Activated T-cell treated with anti-CD3 and anti-CD28 coated beads, Interleukin-2, amount 50 U/mL, for 72 hours (primary cell): Measurements from ENCODE around the gene ATL2. TPM values are rescaled to one million over a fixed set of nuclear protein-coding genes. Genes with fewer than 3 reads are reported as not detected.
A peak's percentile ranks its signal among the peaks of the same experiment; 100 is the strongest.
"Not testable (repeated sequence)": the region's sequence is repeated elsewhere in the genome, so short reads cannot be mapped to it uniquely, and the experiment has no call there.

Experiments used
- ATAC-seq, 2 donors: fragments of 150-1000 bp; cut with Tn5 transposase; replicated peaks in 1 of 2; 2 replicates each; pipeline ENCODE4 v1.10.0; 2021; ENCODE audit warnings: moderate library complexity in 2 of 2, mild to moderate bottlenecking in 1 of 2
- DNase-seq, 2 donors: peaks; one replicate each; pipeline ENCODE4 v3.0.0; 2021 to 2022; ENCODE audit warnings: mixed read lengths in 1 of 2
- H3K27ac Mint-ChIP-seq: one replicate; pipeline ENCODE4 v1.8.0; 2022; ENCODE audit warnings: mild to moderate bottlenecking, moderate library complexity, mixed read lengths
- H3K27me3 Mint-ChIP-seq: one replicate; pipeline ENCODE4 v1.8.0; 2022; ENCODE audit warnings: low read depth, mixed read lengths
- H3K36me3 Mint-ChIP-seq, 2 donors: one replicate each; pipeline ENCODE4 v1.8.0; 2022; ENCODE audit warnings: mixed read lengths in 2 of 2, mild to moderate bottlenecking in 1 of 2; ENCODE audit not compliant: insufficient read depth in 2 of 2
- H3K4me1 Mint-ChIP-seq: one replicate; pipeline ENCODE4 v1.8.0; 2022; ENCODE audit warnings: low read depth, mixed read lengths
- H3K4me3 Mint-ChIP-seq, 2 donors: one replicate each; pipeline ENCODE4 v1.8.0; 2022; ENCODE audit warnings: mild to moderate bottlenecking in 2 of 2, mixed read lengths in 2 of 2, moderate library complexity in 2 of 2
- H3K9me3 Mint-ChIP-seq, 2 donors: one replicate each; pipeline ENCODE4 v1.8.0; 2022; ENCODE audit warnings: mixed read lengths in 2 of 2
- total RNA-seq, 2 donors: library from RNA; stranded (reverse); gene quantifications; one replicate each; pipeline ENCODE4 v1.2.3, GENCODE V29; 2022

The ATL2 gene
- total RNA-seq: 10 to 100 TPM; 55.0 to 63.5 TPM

DNA sequence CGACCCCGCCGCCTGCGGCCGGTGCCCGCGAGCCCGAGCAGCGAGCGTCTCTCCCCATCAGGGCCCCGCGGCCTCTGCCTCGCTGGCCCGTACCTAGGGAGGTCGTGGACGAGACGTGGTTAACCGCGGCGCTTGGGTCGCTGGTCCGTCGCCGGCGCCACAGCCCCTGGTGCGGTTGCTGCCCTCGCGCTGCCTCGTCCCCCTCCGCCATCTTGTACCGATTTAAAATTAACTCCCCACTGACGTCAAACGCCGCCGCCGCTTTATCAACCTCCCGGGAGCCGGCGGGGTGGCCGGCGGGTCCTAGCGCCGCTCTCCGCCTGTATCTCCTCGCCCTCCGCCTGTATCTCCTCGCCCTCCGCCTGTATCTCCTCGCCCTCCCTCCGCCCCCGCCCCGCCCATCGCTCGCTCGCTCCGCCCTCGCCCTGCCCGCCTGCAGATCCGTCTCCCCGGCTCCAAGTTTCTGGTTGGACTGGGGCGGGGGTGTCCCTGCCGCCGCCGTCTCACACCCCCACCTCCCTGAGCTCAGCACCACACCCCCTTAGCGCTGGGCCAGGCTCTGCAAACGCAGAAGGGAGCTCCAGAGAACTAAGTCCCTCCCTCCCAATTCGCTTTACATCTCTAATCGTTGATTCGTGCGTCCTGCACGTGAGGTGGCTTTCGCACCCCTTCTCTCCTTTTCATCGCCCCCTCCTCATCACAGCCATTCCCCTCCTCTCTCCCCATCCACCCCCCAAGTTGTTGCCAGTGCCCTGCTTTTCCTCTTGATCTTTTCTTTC is at the start of gene ATL2:
Gene ATL2 (minus strand): TSS at position 224 of the 779 bp plus-strand sequence. CDS start 13 bp downstream, at position 211.
- H3K4me1 Mint-ChIP-seq: peaks cover 65% of the 10 kb centered on the region
- H3K27ac Mint-ChIP-seq: peak within 1 kb of the TSS; percentile 91
- H3K27me3 Mint-ChIP-seq: no peaks in the 10 kb centered on the region
- no peaks in the 10 kb centered on the region for H3K9me3 Mint-ChIP-seq
- ATAC-seq: peak; percentile 91 to 92
- H3K4me3 Mint-ChIP-seq: peak within 1 kb of the TSS; percentile 94 to 96
- H3K36me3 Mint-ChIP-seq: peaks cover 0 to 7% of the 10 kb centered on the region in 2 donors
- DNase-seq: peak; percentile 93 to 95

- Mint-ChIP-seq H3K36me3 (peaks cover 0 to 3% of the 10 kb centered on the region in 2 donors), H3K9me3 (no peaks in the 10 kb centered on the region), H3K27me3 (no peaks in the 10 kb centered on the region), H3K4me3 (no peak overlapping the region), H3K4me1 (no peaks in the 10 kb centered on the region), H3K27ac (no peak overlapping the region)
- DNase-seq: no peak
- ATAC-seq: no peak
Observed at GRCh38 chr2:38423763-38424162, 46.7 kb upstream of the ATL2 start.

DNA sequence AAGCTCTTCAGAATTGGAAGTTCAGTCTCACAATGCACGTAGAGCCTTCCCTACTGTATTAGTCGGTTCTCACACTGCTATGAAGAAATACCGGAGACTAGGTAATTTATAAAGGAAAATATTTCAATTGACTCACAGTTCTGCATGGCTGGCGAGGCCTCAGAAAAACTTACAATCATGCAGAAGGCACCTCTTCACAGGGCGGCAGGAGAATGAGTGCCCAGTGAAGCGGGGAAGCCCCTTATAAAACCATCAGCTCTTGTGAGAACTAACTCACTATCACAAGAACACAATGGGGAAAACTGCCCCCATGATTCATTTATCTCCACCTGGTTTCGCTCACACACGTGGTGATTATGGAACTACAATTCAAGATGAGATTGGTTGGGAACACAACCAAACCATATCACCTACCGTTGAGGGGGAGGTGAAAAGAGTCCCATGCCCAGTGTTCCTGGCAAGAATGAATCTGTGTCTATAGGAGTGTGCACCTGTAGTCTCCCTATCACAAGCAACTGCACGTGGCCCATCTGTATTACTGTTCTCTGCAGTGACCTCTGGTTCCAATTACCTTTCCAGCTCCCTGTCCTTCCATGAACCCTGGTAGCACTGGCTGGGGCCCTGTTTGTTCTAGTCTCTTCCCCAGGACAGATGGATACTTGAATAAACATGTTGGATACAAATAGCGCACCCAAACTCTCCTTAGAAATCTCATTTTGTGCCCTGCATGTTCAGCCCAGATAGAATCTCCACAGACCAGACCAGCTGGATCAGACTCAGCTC is 44.4 kb upstream of the ATL2 start:
- H3K9me3 Mint-ChIP-seq: no peaks in the 10 kb centered on the region
- H3K27ac Mint-ChIP-seq: no peak overlapping the region
- no peaks in the 10 kb centered on the region for H3K27me3 Mint-ChIP-seq
- DNase-seq (no peak), ATAC-seq (no peak)
- no peak overlapping the region for H3K4me3 Mint-ChIP-seq
- no peaks in the 10 kb centered on the region for H3K4me1 Mint-ChIP-seq
- peaks cover 0 to 3% of the 10 kb centered on the region in 2 donors for H3K36me3 Mint-ChIP-seq

DNA sequence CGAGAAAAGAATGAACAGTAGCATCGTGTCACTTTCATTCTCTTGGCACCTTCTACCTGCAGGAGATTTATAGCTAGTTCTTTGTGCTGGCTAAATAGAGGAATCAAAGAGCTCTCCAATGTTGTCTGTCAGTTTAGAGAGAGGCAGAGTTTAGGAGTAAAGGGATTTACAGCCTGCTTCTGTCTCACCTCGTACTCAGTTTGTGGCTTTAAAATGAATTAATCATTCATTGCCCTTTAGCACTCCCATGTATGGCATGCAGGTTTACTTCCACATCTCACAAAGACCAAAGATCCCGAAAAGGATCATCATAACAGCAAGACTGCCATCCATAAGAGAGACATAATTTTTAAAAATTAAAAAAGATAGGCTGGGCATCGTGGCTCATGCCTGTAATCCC is 42.4 kb upstream of the ATL2 start:
- Mint-ChIP-seq H3K4me1 (no peaks in the 10 kb centered on the region), H3K36me3 (peaks cover 0 to 3% of the 10 kb centered on the region in 2 donors), H3K4me3 (no peak overlapping the region), H3K9me3 (no peaks in the 10 kb centered on the region), H3K27me3 (no peaks in the 10 kb centered on the region), H3K27ac (no peak overlapping the region)
- DNase-seq: no peak
- no peak for ATAC-seq

DNA sequence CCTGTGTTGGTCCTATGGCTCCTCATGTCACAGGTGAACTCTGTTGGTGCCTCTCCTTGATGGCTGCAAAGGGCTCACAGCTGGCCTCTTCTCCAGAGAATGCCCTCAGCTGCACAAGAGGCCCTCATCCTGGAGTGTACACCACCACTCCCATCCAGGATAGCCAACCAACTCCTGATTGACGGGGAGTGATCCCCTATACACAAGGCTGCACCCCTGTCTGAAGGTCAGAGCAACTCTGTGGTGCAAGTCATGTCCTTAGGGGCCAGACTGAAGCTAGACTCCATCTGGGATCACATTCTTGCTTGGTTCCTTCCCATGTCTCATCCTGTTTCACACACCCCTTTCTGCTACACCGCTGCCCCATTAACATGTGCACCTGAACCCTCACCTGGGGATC is 41.7 kb upstream of the ATL2 start:
- Mint-ChIP-seq H3K9me3 (peaks cover 0 to 2% of the 10 kb centered on the region in 2 donors), H3K27ac (no peak overlapping the region)
- ATAC-seq: no peak

DNA sequence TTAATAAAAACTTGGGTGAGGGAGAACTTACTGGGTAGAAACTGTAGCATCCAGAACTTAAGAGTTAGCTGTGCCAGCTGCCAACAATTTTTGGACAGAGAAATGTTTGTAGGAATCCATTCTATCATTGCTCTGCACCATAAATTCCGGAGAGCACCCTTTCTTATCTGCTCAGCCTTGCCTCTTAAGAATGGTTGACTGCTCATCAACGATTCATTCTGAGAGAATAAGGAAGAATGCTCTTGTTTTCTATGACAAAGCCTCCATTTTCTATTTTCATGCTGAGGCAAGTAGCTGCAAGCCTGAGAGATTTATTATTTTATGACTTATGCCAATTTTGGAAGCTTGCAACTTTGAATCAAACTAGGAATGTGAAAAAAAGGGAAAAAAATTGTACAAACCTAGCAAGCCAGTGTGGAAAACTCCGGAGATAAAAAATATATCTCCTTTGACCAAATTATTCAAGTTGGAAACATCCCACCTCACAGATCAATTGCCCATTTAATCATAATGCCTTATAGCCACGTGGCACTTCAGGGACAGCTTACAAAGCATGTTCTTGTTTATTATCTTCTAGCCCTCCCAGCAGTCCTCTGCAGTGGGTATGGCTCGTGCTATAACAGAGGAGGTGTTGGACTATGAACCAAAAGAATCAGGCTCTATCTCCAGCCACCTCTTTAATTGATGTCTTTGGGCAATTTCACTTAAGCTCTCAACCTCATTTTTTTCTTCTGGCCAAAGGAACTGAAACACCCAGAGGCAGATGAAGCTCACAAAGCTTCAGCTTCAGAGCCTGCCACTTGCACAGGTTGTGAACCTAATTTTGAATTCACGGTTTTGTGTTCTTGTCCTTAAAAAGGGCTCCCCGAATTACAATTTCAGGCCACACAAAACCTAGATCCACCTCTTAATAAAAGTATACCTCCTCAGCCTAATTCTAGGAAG is 40.9 kb upstream of the ATL2 start:
- Mint-ChIP-seq H3K4me3 (no peak overlapping the region), H3K27me3 (no peaks in the 10 kb centered on the region), H3K27ac (no peak overlapping the region), H3K9me3 (peaks cover 0 to 2% of the 10 kb centered on the region in 2 donors), H3K4me1 (no peaks in the 10 kb centered on the region), H3K36me3 (peaks cover 2 to 3% of the 10 kb centered on the region in 2 donors)
- DNase-seq (no peak), ATAC-seq (no peak)

More for the DNA sequence above, 41.7 kb upstream of the ATL2 start:
- Mint-ChIP-seq H3K4me1 (no peaks in the 10 kb centered on the region), H3K4me3 (no peak overlapping the region), H3K27me3 (no peaks in the 10 kb centered on the region), H3K36me3 (peaks cover 2 to 3% of the 10 kb centered on the region in 2 donors)
- no peak for DNase-seq

GRCh38 chr2:38416296-38417036 is 39.4 kb upstream of the ATL2 start:
- no peak for ATAC-seq
- H3K9me3 Mint-ChIP-seq: peaks cover 0 to 6% of the 10 kb centered on the region in 2 donors
- no peak overlapping the region for H3K27ac Mint-ChIP-seq
- no peak overlapping the region for H3K4me3 Mint-ChIP-seq
- DNase-seq: no peak
- no peaks in the 10 kb centered on the region for H3K4me1 Mint-ChIP-seq
- H3K36me3 Mint-ChIP-seq: peaks cover 2 to 8% of the 10 kb centered on the region in 2 donors
- H3K27me3 Mint-ChIP-seq: no peaks in the 10 kb centered on the region

GRCh38 chr2:38415728-38416291 is 38.7 kb upstream of the ATL2 start:
- DNase-seq (no peak), ATAC-seq (no peak)
- peaks cover 2 to 5% of the 10 kb centered on the region in 2 donors for H3K36me3 Mint-ChIP-seq
- no peaks in the 10 kb centered on the region for H3K27me3 Mint-ChIP-seq
- H3K4me1 Mint-ChIP-seq: no peaks in the 10 kb centered on the region
- H3K4me3 Mint-ChIP-seq: no peak overlapping the region
- peaks cover 0 to 6% of the 10 kb centered on the region in 2 donors for H3K9me3 Mint-ChIP-seq
- no peak overlapping the region for H3K27ac Mint-ChIP-seq

DNA sequence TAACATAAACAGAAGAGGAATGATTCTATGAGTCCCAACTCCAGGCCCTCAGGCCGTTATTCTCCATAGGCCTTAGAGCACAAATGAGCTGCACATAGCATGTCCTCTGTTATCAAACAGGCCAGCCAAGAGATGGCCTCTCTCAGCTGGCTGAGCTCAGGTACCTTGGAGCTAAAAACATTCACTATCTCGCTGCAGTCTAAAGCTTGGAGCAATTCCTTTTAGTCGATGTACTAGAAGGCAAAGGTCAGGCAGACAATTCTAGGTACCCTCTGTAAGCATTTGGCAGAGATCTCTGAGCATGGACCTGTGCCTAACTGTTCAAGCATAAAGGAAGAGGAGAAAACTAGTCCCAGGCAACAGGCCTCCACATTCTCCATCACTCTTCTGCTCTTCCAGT is 38.0 kb upstream of the ATL2 start:
- H3K4me1 Mint-ChIP-seq: no peaks in the 10 kb centered on the region
- peaks cover 2 to 5% of the 10 kb centered on the region in 2 donors for H3K36me3 Mint-ChIP-seq
- ATAC-seq (no peak), DNase-seq (no peak)
- peaks cover 0 to 6% of the 10 kb centered on the region in 2 donors for H3K9me3 Mint-ChIP-seq
- no peaks in the 10 kb centered on the region for H3K27me3 Mint-ChIP-seq
- H3K27ac Mint-ChIP-seq: no peak overlapping the region
- no peak overlapping the region for H3K4me3 Mint-ChIP-seq

DNA sequence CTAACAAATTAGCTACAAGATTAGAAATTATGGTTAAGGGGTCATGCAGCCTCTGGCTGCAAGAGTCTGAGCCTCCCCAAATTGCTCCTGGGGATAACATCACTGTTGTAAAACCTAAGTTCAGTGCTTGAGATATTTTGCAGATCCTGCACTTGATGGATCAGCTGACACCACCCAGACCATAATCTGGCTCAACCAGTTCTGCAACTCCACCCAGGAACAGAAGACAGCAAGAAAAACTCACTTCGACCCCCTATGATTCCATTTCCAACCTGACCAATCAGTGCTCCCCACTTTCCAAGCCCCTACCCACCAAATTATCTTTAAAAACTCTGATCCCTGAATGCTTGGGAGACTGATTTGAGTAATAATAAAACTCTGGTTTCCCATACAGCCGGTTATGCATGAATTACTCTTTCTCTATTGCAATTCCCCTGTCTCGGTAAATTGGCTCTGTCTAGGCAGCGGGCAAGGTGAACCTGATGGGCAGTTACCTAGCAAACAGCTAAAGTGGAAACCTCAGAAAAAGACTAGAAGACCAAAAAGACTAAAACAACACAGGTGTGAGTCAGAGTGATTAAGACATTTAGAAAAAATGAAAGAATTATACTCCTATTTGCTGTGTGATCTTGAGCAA is 35.3 kb upstream of the ATL2 start:
- H3K9me3 Mint-ChIP-seq, H3K4me3 Mint-ChIP-seq, ATAC-seq, H3K27me3 Mint-ChIP-seq, DNase-seq, H3K27ac Mint-ChIP-seq, H3K4me1 Mint-ChIP-seq, H3K36me3 Mint-ChIP-seq: not testable (repeated sequence)

DNA sequence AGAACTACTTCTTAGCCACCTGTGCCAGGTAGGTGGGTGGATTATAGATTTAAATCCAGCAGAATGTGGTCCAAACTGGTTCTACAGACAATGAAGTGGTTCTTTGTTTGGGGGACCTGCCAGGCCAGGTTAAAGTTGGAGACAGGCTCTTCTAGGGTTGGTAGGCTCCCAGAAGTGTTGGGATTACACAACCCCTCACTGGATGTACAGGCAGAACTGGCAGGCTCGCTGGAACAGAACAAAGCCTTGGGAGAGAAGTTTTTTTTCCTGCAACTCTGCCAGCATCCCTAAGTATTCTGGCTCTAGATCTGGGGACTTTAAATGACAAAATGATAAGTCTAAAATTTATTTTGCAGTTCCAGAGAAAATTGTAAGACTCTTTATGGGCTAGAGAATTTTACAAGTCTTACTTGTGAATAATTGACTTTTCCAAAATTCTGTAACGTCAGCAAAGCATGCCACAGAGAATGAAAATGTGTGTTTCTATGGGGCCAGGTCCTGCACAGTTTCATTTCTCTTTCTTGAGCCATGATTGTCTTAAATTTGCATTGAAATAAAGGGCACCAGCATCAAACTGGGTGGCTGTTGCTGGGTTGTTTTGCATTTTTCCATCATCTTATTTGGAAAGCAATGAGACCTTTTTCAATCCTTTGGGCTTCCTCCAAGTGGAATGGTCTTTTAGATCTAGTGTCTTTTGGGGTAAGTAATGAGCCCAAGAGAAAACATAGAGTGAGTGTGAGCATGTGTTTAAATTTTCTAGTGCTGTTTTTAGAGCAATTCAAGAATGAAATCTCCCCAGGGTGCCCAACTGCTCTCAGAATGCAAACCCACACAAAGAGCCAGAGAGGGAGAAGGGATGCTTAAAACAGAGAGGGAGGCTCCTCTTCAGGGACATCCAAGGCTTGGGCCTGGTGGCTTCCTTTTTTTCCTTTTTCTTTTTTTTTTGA is 32.4 kb upstream of the ATL2 start:
- Mint-ChIP-seq H3K4me1 (no peaks in the 10 kb centered on the region), H3K27me3 (no peaks in the 10 kb centered on the region), H3K4me3 (no peak overlapping the region), H3K27ac (no peak overlapping the region), H3K36me3 (peaks cover 2 to 5% of the 10 kb centered on the region in 2 donors), H3K9me3 (peaks cover 0 to 6% of the 10 kb centered on the region in 2 donors)
- DNase-seq (no peak), ATAC-seq (no peak)
